Effector CD4-positive, alpha-beta T cell (primary cell): Measurements from ENCODE around the gene TSPAN1. TPM values are rescaled to one million over a fixed set of nuclear protein-coding genes. Genes with fewer than 3 reads are reported as not detected.

ENCODE experiments used
- DNase-seq: peaks from one replicate; pipeline ENCODE4 v3.0.0-alpha.2; 2020
- total RNA-seq: gene quantifications from one replicate; lab custom pipeline; 2026; lab: John Stamatoyannopoulos, UW

Gene TSPAN1
- not detected for total RNA-seq

GRCh38 chr1:46174448-46175231 is at the start of gene TSPAN1:
TSS of gene TSPAN1 (plus strand) at chr1:46175087. CDS start at chr1:46181108, 6,021 bp downstream.
- DNase-seq = no peak

- no peak for DNase-seq
Measured at GRCh38 chr1:46128344-46128743, 46.5 kb upstream of the TSPAN1 start.

- DNase-seq = no peak
Measured at GRCh38 chr1:46130121-46130520, 44.8 kb upstream of the TSPAN1 start.

GRCh38 chr1:46130606-46131005 is 44.3 kb upstream of the TSPAN1 start:
- no peak for DNase-seq

GRCh38 chr1:46131093-46131492 is 43.8 kb upstream of the TSPAN1 start:
- DNase-seq = no peak

- DNase-seq = no peak
Measured at GRCh38 chr1:46131712-46132528, 43.0 kb upstream of the TSPAN1 start.

GRCh38 chr1:46132529-46133180 is 42.2 kb upstream of the TSPAN1 start, which contains the start of gene PIK3R3:
TSS of gene PIK3R3 (minus strand) at chr1:46132629. CDS start at chr1:46131952, 677 bp downstream.
- DNase-seq = peak; percentile 68

- DNase-seq = no peak
Measured at GRCh38 chr1:46133181-46133658, 41.7 kb upstream of the TSPAN1 start.

GRCh38 chr1:46133781-46134350 is 41.0 kb upstream of the TSPAN1 start:
- no peak for DNase-seq

- DNase-seq = no peak
Measured at GRCh38 chr1:46134660-46135331, 40.1 kb upstream of the TSPAN1 start.

GRCh38 chr1:46136711-46137110 is 38.2 kb upstream of the TSPAN1 start:
- no peak for DNase-seq

- no peak for DNase-seq
Measured at GRCh38 chr1:46137916-46138315, 37.0 kb upstream of the TSPAN1 start.

GRCh38 chr1:46148318-46148717 is 26.6 kb upstream of the TSPAN1 start:
- DNase-seq = no peak

- no peak for DNase-seq
Measured at GRCh38 chr1:46150085-46150484, 24.8 kb upstream of the TSPAN1 start.

- no peak for DNase-seq
Measured at GRCh38 chr1:46152016-46152415, 22.9 kb upstream of the TSPAN1 start.

- no peak for DNase-seq
Measured at GRCh38 chr1:46153228-46153627, 21.7 kb upstream of the TSPAN1 start.

- DNase-seq = no peak
Measured at GRCh38 chr1:46153732-46154131, 21.2 kb upstream of the TSPAN1 start.

GRCh38 chr1:46157916-46158311 is 17.0 kb upstream of the TSPAN1 start:
- no peak for DNase-seq

- no peak for DNase-seq
Measured at GRCh38 chr1:46158312-46159281, 16.3 kb upstream of the TSPAN1 start.

GRCh38 chr1:46159516-46159915 is 15.4 kb upstream of the TSPAN1 start:
- no peak for DNase-seq

- no peak for DNase-seq
Measured at GRCh38 chr1:46160212-46160611, 14.7 kb upstream of the TSPAN1 start.
